SK-N-MC (cell line): ENCODE results near the gene ASIC3.

ENCODE experiments used
- DNase-seq: peaks from one replicate; pipeline ENCODE4 v3.0.0-alpha.2; 2011; ENCODE audit warnings: low read depth, low spot score
- H3K27ac ChIP-seq: fragments of 200-600 bp; sonication (generic); 2 replicates; pipeline ENCODE4 v1.5.1; 2016; ENCODE audit warnings: mixed run types
- H3K36me3 ChIP-seq: fragments of 200-600 bp; sonication (generic); 2 replicates; pipeline ENCODE4 v1.6.1; 2017; ENCODE audit warnings: antibody characterized with exemption, low read length, mixed read lengths; ENCODE audit not compliant: insufficient read depth
- H3K4me3 ChIP-seq: fragments of 200-600 bp; sonication (generic); 2 replicates; pipeline ENCODE4 v1.5.1; 2016
- H3K9ac ChIP-seq: fragments of 200-600 bp; sonication (generic); 2 replicates; pipeline ENCODE4 v1.8.0; 2017; ENCODE audit warnings: mixed run types, mixed read lengths; ENCODE audit not compliant: insufficient read length
- H3K9me3 ChIP-seq: fragments of 200-600 bp; sonication (generic); 2 replicates; pipeline ENCODE4 v1.6.1; 2017; ENCODE audit warnings: low read depth, mild to moderate bottlenecking, antibody characterized with exemption, low read length, moderate library complexity, mixed read lengths
- EZH2 ChIP-seq: fragments of 200-600 bp; sonication (generic); IDR thresholded peaks from one replicate; pipeline ENCODE4 v1.6.1; 2017; ENCODE audit warnings: antibody characterized with exemption
- FOXP2 ChIP-seq: optimal IDR thresholded peaks from 2 replicates; pipeline ENCODE3; 2011; ENCODE audit warnings: mild to moderate bottlenecking, moderate library complexity; ENCODE audit not compliant: insufficient read depth; ENCODE audit errors: extremely low read length, control extremely low read depth
- POLR2AphosphoS5 ChIP-seq: IDR thresholded peaks from 2 replicates; pipeline ENCODE4 v1.6.1; 2012; ENCODE audit warnings: mild to moderate bottlenecking, low read depth, low read length, borderline replicate concordance

ASIC3 gene

DNA sequence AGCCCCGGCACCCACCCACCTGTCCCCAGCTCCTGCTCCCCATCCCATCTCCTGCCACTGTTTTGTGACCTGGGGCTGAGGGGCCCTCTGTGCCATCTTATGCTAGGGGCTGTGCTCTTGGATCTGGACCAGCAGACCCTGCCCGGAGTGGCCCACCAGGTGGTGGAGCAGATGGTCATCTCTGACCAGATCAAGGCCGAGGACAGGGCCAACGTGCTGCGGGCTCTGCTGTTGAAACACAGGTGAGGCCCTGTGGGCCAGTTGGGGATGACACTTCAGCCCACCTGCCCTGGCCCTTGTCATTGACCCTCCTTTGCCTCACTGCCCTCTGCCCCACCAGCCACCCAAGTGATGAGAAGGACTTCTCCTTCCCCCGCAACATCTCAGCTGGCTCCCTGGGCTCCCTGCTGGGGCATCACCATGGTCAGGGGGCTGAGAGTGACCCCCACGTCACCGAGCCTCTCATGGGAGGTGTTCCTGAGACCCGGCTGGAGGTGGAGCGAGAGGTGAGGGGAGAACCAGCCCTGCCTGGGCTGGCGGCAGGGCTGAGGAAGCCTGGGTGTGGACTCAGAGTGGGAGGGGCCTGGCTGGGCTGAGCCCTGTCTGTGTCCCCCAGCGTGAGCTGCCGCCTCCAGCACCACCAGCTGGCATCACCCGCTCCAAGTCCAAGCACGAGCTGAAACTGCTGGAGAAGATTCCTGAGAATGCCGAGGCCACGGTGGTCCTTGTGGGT lies 21.7 kb downstream of the ASIC3 start:
- Histone ChIP-seq H3K36me3 (peaks cover 66% of the 10 kb centered on the region; the same call in 1 of the 2 replicates), H3K4me3 (no peak overlapping the region), H3K9me3 (no peaks in the 10 kb centered on the region), H3K27ac (no peak overlapping the region), H3K9ac (no peak overlapping the region)
- DNase-seq = no peak
- TF ChIP-seq FOXP2 (no peak), EZH2 (no peak), POLR2AphosphoS5 (no peak)

DNA sequence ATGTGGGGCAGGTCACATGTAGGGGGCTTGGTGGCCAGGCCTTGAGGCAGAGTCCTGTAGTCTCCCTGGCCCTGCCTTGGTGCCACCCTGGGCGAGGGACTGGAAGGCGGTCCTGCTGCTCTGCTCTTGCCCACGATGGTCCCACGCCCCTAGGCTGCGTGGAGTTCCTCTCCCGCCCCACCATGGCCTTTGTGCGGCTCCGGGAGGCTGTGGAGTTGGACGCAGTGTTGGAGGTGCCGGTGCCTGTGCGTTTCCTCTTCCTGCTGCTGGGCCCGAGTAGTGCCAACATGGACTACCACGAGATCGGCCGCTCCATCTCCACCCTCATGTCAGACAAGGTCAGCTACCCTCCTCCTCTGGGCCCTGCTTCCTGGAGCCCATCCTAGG lies 22.2 kb downstream of the ASIC3 start:
- no peak overlapping the region for H3K9ac ChIP-seq
- H3K4me3 ChIP-seq = no peak overlapping the region
- H3K9me3 ChIP-seq = no peaks in the 10 kb centered on the region
- no peak for TF ChIP-seq EZH2
- no peak for TF ChIP-seq POLR2AphosphoS5
- no peak for TF ChIP-seq FOXP2
- H3K36me3 ChIP-seq = peaks cover 61% of the 10 kb centered on the region; the same call in 1 of the 2 replicates
- DNase-seq = no peak
- H3K27ac ChIP-seq = no peak overlapping the region

DNA sequence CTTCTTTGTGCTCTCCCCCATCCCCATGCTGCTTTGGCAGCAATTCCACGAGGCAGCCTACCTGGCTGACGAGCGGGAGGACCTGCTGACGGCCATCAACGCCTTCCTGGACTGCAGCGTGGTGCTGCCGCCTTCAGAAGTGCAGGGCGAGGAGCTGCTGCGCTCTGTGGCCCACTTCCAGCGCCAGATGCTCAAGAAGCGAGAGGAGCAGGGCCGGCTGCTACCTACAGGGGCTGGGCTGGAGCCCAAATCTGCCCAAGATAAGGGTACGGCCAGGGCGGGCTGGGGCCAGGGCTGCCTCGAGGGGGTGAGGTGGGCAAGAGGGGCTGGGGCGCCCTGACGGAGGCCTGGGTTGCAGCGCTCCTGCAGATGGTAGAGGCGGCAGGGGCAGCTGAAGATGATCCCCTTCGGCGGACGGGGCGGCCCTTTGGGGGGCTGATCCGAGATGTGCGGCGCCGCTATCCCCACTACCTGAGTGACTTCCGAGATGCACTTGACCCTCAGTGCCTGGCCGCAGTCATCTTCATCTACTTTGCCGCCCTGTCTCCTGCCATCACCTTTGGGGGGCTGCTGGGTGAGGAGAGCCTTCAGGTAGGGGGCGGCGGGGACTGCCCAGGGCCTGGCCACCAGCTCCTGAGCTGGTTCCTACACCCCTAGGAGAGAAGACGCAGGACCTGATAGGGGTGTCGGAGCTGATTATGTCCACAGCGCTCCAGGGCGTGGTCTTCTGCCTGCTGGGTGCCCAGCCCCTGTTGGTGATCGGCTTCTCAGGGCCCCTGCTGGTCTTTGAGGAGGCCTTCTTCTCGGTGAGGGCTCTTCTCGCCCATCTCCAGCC lies 22.9 kb downstream of the ASIC3 start:
- Histone ChIP-seq H3K9me3 (no peaks in the 10 kb centered on the region), H3K4me3 (no peak overlapping the region), H3K9ac (no peak overlapping the region), H3K36me3 (peaks cover 68% of the 10 kb centered on the region; the same call in 1 of the 2 replicates), H3K27ac (no peak overlapping the region)
- TF ChIP-seq POLR2AphosphoS5 (no peak), FOXP2 (no peak), EZH2 (no peak)
- DNase-seq = no peak

DNA sequence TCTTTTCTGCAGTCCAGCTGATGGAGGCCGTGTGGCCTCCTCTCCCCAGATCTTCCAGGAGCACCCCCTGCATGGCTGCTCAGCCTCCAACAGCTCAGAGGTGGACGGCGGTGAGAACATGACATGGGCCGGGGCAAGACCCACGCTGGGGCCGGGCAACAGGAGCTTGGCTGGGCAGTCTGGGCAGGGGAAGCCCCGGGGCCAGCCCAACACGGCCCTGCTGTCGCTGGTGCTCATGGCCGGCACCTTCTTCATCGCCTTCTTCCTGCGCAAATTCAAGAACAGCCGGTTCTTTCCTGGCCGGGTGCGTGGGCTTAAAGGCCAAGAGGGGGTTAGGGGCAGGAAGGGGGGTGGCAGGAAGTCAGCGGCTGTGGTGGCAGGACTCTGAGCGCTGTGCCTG lies 25.7 kb downstream of the ASIC3 start:
- no peaks in the 10 kb centered on the region for H3K9me3 ChIP-seq
- DNase-seq = no peak
- H3K9ac ChIP-seq = no peak overlapping the region
- no peak for TF ChIP-seq FOXP2
- no peak for TF ChIP-seq POLR2AphosphoS5
- no peak for TF ChIP-seq EZH2
- peaks cover 55% of the 10 kb centered on the region; the same call in 1 of the 2 replicates for H3K36me3 ChIP-seq
- H3K4me3 ChIP-seq = no peak overlapping the region
- H3K27ac ChIP-seq = no peak overlapping the region

DNA sequence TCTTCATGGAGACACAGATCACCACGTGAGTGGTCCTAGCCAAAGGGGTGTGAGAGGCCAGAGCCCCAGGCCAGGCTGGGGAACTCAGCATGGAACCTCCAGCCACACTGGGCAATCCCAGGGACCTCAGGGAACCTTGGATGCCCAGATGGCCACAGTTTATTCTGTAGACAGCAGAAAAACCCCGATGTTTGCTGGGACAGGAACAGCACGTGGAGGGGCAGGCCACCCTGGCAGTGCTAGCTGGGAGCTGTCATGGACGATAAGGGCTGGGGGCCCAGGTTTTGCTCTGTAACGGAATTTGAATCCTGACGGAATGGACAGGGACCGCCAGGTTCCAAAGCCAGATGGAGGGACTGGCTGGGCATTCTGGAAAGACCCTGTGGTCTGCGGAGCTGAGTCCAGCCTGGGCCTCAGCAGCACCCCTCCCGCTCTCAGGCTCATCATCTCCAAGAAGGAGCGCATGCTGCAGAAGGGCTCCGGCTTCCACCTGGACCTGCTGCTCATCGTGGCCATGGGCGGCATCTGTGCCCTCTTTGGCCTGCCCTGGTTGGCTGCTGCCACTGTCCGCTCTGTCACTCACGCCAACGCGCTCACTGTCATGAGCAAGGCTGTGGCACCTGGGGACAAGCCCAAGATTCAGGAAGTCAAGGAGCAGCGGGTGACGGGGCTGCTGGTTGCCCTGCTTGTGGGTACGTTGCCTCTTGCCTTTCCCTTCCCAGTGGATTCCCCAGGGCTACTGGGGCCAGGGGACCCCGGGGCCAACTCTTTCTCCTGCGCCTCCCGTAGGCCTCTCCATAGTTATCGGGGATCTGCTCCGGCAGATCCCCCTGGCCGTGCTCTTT lies 26.7 kb downstream of the ASIC3 start:
- H3K9me3 ChIP-seq = no peaks in the 10 kb centered on the region
- no peak overlapping the region for H3K4me3 ChIP-seq
- H3K9ac ChIP-seq = no peak overlapping the region
- H3K36me3 ChIP-seq = peaks cover 44% of the 10 kb centered on the region; the same call in 1 of the 2 replicates
- no peak for TF ChIP-seq FOXP2
- TF ChIP-seq EZH2 = no peak
- TF ChIP-seq POLR2AphosphoS5 = no peak
- no peak for DNase-seq
- H3K27ac ChIP-seq = no peak overlapping the region

DNA sequence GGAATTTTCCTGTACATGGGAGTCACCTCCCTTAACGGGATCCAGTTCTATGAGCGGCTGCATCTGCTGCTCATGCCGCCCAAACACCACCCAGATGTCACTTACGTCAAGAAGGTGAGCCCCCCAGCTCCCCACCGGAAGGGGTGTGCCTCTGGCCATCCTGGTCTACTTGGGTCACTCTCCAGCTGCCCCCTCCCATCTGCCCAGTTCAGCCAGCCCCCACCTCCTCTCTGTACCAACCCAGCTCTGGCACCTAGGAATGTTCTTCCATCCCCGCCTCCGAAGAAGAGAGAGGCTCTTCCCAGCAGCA lies 27.3 kb downstream of the ASIC3 start:
- Histone ChIP-seq H3K9me3 (no peaks in the 10 kb centered on the region), H3K27ac (no peak overlapping the region), H3K9ac (no peak overlapping the region), H3K36me3 (peaks cover 39% of the 10 kb centered on the region; the same call in 1 of the 2 replicates), H3K4me3 (no peak overlapping the region)
- no peak for DNase-seq
- TF ChIP-seq FOXP2 (no peak), POLR2AphosphoS5 (no peak), EZH2 (no peak)

DNA sequence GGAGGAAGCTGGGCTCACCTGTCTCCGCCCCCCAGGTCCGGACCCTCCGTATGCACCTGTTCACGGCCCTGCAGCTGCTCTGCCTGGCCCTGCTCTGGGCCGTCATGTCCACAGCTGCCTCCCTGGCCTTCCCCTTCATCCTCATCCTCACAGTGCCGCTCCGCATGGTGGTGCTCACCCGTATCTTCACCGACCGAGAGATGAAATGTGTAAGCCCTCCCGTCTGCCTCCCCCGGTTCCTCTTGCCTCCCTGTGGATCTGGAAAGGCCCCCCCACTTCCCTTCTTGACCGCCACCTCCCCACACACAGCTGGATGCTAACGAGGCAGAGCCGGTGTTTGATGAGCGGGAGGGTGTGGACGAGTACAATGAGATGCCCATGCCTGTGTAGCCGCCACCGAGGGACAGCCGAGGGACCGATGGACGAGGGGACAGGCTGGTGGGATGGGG lies 27.7 kb downstream of the ASIC3 start:
- Histone ChIP-seq H3K9ac (no peak overlapping the region), H3K36me3 (peaks cover 35% of the 10 kb centered on the region; the same call in 1 of the 2 replicates), H3K27ac (no peak overlapping the region), H3K9me3 (no peaks in the 10 kb centered on the region), H3K4me3 (no peak overlapping the region)
- DNase-seq = no peak
- peak; percentile 16; the same call in 1 of the 2 replicates for TF ChIP-seq POLR2AphosphoS5
- TF ChIP-seq EZH2 = no peak
- no peak for TF ChIP-seq FOXP2
